ENCODE measurements around the gene CD44.
A peak's percentile ranks its signal among the peaks of the same experiment; 100 is the strongest.

CD44 gene

DNA sequence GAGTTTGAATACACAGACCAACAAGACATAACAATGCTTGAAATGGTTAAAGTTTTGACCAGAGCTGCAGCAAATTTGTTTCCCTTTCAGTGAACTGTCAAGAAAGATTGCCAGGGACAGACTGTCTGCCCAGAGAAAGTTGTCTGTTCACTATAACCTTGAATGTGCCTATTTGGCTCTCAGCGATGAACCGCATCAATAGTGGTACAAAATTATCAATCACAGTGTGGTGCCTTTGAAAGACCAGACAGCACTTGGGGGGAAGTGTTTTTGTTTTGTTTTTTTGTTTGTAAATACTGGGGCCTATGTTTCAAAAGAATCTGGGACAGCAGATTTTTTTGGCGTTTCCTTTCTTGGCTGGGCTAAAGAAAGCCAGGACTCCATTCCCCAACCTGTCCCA lies 123.1 kb downstream of the CD44 start:
- no peak for DNase-seq (ENCODE audit: low read depth)

DNA sequence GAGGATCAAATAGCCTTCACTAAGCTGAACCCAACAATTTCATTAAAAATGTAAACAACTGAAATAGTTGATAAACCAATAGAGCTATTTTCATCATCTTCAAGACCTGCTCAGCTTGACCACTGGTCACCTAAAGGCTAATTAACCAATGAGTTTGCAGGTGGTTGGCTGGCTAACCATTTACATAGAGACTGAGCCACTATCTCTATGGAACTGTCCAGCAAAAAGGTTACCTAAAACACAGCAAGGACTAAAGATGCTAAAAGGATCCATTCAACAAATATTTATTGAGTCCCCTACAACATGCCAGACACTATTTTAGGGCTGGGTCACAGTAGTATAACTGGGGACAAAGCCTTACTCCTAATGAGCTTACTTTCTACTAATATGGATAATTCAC lies 123.8 kb downstream of the CD44 start:
- no peak for DNase-seq (ENCODE audit: low read depth)

DNA sequence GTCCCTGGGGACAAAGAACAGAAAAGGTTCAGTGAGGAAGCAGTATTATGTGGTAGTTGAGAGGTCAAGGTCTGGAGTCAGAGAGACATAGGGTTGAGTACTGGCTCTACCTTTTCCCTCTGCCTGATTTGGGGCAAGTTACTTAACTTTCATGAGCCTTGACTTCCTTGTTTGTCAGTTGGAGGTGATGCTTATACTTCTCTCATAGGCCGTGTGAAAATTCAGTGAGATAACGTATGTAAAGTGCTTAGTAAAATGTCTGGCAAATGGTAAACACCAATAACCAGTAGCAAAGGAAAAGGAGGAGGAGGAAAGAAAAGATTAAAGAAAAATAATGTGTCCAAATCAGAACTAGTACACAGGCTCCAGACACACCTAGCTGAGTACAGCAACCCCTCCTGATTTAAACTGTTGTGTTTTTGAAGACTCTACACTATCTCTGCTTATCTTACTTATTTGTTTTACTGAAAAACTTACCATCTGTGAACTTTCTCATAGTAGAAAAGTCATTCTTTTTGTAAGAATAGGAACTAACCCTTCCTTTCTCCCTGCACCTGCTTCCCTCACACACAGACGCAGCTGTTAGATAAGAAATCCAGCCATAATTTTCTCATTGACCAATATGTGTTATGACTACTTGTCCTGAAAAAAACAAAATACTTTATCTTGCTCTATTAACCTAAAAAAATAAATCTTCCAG lies 126.9 kb downstream of the CD44 start:
- DNase-seq (ENCODE audit: low read depth) = no peak

GRCh38 chr11:35267504-35267903 lies 128.5 kb downstream of the CD44 start:
- peak; percentile 45 for DNase-seq (ENCODE audit: low read depth)

- no peak for DNase-seq (ENCODE audit: low read depth)
Observed at GRCh38 chr11:35270342-35270741, 131.4 kb downstream of the CD44 start.

- DNase-seq (ENCODE audit: low read depth) = no peak
Observed at GRCh38 chr11:35271031-35271430, 132.1 kb downstream of the CD44 start.

- no peak for DNase-seq (ENCODE audit: low read depth)
Observed at GRCh38 chr11:35272391-35272902, 133.5 kb downstream of the CD44 start.

DNA sequence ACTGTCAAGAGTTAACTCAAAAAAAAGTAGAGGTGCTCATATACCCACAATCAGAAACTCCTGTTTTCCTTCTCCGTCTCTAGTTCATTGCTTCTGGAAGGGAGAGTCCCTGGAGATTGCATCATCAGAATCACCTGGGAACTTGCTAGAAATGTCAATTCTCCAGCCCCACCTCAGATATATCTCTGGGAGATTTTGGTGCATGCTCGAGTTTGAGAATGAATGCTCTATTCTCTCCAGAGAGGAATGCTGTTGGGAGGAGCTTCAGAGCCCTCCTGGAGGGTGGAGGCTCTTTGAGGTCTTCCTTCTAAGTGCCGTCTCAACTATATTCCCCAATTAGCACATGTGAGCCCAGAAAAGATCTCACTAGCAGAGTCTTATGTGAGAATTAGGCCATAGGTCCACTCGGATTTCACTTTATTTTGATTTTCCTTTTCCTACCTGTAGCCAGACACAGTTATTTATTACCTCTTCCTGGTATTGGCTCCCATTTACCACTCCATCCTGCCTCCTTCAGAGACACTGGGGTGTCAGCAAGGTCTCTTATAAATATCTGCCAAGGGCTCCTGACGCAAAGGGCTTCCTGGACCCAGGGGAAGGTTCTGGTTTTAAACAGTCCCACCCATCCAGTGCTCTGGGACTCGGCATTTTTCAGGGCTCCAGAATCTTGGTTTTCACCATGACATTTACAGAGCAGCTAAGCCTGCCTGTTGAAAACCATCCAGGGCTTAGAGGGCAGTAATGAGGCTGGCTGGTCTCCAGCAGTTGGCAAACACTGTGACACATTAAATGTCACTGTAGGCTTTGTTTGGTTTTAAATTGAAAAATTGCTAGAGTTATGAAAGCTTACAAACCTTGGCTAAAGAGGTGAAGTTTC lies 136.2 kb downstream of the CD44 start:
- peak; percentile 41 for DNase-seq (ENCODE audit: low read depth)

DNA sequence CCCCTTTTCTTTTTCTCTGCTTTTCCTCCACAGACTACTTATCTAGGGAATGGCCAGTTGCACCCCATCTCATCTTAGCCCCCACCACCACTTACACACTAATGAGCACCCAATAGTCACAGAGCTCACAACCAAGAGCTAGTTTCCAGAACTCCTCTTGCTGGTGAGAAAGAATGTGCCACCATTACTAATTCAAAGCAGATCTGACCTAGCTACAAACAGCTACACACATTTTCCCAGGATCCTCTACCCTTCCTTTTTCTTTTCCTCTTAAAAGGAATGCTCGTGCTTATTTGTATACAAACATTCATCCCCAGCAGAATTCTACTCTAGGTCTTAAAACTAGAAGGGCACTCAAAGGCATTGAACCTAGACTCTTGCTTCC lies 136.8 kb downstream of the CD44 start:
- no peak for DNase-seq (ENCODE audit: low read depth)

DNA sequence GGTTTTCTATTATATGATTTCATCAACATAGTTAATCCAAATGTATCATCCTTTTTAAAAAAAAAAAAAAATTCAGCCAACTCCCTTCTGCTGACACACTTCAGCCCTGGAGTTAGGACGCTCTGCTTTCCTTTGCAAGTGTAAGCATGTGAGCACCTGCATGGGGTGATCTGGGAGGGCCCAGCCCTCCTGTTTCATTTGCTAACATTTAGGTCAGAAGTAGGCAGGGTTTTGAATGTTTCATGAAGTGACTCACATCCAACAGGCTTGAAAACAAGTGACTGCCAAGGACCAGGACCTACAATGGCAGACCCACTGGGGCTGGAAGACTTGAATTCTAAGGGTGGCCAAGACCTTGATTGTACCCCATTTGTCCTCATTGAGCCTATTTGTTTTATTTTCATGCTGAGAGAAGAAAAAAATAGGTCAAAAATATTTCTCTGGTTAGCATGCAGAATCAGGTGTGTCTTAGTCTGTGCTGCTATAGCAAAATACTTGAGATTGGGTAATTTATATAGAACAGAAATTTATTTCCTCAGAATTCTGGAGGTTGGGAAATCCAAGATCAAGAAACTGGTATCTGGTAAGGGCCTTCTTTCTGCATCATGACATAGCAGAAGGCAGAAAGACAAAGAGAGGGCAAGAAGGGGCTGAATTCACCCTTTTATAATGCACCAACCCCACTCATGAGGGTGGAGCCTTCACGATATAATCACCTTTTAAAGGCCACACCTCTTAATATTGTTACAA lies 137.6 kb downstream of the CD44 start:
- no peak for DNase-seq (ENCODE audit: low read depth)

DNA sequence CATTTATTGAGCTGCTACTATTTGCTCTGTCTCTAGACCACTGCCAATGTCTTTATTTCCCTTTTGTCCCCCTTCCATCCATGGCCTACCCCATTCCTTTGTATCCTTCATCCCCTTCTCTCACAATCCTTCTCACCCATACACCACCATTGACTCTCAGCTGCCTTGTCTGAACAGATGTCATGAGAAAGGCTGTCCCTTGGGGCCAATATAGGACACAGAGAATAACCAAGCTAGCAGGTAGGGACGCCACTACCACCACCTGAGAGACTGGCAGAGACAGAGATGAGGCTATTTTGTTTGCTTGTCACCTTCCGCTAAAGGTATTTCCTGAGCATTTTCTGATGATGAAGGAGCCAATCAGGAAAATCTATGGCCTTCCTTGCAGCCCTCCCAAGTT lies 138.9 kb downstream of the CD44 start:
- DNase-seq (ENCODE audit: low read depth) = no peak

- DNase-seq (ENCODE audit: low read depth) = no peak
Observed at GRCh38 chr11:35280727-35281126, 141.8 kb downstream of the CD44 start.

- DNase-seq (ENCODE audit: low read depth) = no peak
Observed at GRCh38 chr11:35281169-35281688, 142.3 kb downstream of the CD44 start.
